AG09309 (cell line): ENCODE results near the gene CFAP251.
A peak's percentile ranks its signal among the peaks of the same experiment; 100 is the strongest.

Experiments used
- DNase-seq: peaks from one replicate; pipeline ENCODE4 v3.0.0-alpha.2; 2010; ENCODE audit warnings: low read depth
- H3K4me3 ChIP-seq: 2 replicates; pipeline ENCODE4 v1.5.1; 2011; ENCODE audit warnings: mild to moderate bottlenecking, low read depth, low read length, moderate library complexity; ENCODE audit not compliant: control insufficient read depth
- CTCF ChIP-seq: IDR thresholded peaks from 2 replicates; pipeline ENCODE4 v1.5.1; 2011; ENCODE audit warnings: mild to moderate bottlenecking, low read depth, low read length, inconsistent platforms; ENCODE audit not compliant: insufficient read depth, control insufficient read depth; ENCODE audit errors: missing control alignments

The CFAP251 gene

DNA sequence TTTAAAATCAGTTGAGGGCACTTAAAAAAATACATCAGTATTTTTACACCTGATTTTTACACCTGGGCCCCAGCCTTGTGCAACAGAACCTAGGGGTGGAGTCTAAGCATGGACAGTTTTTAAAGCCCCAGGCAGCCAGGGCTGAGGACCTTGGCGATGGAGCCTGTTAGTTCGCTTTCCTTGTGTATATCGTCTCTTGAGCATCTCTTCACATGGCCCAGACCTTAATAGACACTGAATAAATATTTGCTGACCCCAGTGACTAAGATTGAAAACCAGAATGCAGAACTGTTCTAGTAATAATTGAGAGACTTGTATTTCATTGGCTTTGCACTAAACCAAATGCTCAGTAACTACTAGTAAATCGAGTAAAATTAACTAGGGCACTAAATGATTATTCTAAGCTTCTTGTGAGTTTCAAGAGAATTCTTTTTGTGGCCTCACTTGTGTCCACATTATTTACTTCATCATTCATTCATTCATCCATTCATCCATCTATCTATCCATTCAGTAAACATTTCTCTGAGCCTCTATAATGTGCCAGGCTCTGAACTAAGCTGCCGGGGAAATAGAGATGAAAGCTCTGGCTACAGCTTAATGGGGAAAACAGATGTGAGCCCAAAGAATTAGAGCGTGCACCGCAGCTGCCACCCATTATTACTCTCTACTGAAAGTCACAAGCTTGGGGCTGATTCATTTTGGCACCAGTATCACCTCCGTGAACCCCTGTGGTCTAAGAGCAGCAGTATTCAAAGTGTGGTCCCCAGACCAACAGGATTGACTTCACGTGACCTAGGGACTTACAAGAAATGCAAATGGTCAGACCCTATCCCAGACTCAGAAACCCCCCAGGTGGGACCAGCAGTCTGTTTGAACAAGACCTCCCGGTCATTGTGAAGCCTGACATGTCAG is 72.6 kb downstream of the CFAP251 start:
- TF ChIP-seq CTCF = no peak
- no peak for DNase-seq
- H3K4me3 ChIP-seq = no peak overlapping the region

DNA sequence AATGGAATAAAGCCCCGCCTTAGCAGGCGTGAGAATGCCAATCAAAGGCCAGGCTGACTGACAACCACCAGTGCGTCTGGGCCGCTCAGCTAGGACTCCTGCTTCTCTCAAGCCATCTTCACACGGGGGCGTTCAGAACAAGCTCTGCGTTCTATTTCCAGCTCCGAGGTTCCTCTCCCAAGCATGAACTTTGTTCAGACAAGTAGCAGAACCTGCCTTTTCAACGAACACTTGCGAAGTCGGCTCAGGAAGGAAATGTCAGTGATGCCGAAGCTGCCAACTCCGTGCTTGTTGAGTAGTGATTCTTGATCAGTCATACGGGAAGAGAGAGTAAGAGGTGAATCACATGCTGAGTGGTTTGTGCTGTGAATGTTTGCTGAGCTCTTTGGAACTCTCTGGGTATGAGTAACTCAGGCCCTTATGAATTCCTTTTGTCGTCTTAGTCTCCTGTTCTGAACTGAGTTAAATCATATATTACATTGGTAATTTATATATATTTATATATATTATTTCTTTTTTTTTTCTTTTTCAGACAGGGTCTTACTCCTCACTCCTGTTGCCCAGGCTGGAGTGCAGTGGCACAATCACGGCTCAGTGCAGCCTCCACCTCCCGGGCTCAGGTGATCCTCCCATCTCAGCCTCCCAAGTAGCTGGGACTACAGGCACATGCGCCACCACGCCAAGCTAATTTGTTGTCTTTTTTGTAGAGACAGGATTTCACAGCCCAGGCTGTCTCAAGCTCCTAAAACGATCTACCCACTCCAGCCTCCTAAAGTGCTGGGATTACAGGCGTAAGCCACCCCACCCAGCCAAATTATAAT is 73.9 kb downstream of the CFAP251 start:
- no peak for TF ChIP-seq CTCF
- DNase-seq = peak; percentile 91
- no peak overlapping the region for H3K4me3 ChIP-seq

DNA sequence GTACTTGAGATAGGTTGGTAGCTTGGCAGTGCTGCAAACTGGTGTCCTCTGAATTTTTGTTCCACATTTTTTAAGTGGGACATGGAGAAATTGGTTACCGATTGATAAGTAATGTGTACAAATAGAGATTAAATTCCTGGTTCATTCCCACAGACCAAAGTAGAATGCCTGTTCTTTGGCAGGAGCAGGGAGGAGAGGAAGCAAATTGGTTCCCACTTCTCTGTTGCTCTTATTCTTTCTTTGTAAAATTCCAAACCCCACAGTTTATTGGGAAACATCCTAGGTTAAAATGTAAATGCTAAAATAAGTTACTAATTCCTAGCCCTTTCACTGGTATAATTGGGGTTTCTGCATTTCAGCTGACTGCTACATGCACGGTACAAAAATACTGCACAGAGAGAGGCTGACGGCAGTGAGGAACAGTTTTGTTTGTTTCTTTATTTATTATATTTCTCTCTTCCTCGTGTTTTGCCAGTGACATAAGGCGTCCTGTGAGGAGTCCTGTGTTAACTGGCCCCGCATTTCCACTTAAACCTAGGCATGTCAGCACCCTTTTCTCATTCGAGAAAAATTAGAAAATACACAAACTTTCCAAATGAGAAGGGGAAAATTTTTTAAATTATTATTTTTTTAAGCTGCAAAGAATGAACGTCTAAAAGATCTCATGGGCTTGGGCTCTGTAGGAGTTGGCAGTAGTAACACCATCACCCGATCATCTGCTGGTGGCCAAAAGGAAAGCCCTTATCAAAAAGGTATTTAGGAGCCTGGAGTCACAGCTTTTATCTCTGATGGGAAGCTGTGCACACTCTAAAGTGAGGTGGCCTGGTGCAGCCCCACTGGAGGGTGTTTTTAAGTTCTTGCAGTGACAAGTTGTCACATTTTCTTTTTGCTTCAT is 77.9 kb downstream of the CFAP251 start:
- no peak for DNase-seq
- no peak overlapping the region for H3K4me3 ChIP-seq
- no peak for TF ChIP-seq CTCF

DNA sequence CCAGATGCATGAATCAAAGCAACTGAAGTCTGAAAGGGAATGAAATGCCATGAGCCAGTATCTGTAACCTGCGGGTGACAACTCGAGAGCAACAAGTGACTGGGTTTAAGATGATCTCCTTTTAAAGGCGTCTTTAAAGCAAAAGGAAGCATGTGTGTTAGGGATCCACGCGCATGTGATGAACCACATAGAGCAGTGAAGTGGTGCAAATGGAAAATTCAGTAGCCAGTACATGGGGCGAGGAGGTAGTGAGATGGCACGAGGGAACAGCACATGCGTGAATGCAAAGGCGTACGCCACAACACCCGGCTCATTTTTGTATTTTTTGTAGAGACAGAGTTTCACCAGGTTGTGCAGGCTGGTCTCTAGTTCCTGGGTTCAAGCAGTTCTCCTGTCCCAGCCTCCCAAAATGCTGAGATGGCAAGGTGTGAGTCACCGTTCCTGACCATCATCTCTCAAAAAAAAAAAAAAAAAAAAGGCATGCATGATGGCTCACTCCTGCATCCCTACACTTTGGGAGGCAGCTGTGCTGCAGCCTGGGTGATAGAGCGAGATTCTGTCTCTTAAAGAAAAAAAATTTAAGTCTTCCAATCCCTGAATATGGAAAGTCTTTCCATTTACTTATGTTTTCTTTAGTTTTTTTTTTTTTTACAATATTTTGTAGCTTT is 78.7 kb downstream of the CFAP251 start:
- TF ChIP-seq CTCF = no peak
- DNase-seq = no peak
- no peak overlapping the region for H3K4me3 ChIP-seq

- no peak overlapping the region for H3K4me3 ChIP-seq
- no peak for TF ChIP-seq CTCF
- no peak for DNase-seq
These were observed 83.2 kb downstream of the CFAP251 start for GRCh38 chr12:122001466-122002209.
